ENCODE data around the gene PSMA7.

Gene PSMA7

DNA sequence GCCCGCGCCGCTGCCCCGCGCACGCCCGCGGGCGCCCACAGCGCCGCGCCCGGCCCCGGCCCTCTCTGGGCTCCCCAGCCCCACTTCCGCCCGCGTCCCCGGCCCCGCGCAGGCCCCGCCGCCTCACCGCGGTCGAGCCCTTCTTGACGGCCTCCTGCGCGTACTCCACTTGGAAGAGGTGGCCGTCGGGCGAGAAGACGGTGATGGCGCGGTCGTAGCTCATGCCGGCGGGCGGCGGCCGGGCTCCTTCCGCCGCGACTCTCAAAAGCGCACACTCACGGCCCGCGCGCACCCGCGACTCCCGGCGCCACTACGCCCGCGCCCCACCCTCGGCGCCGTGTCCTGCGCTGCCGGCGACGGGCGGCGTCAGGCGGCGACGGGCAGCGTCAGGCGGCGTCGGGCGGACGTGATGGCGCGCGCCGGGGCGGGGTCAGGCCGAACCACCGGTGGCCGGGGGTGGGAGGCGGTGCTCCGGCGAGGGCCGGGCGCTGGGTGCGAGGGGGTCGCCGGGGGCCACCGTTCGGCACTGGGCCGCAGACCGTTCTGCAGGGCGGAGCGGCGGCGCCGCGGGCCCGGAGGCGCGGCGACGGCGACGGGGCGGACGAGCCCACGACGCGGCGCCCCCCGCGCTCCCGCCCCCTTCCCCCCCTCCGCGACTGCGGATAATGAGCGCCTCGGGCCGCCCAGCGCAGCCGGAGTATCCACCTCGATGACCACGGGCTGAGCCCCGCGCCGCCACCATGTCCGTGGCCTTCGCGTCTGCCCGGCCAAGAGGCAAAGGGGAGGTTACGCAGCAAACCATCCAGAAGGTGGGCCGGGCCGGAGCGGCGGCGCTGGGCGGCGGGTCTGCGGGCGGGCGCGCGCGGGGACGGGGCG is at the start of gene PSMA7, which contains the start of gene SS18L1:
Gene PSMA7 (minus strand): TSS at position 314 of the 876 bp plus-strand sequence. CDS start 91 bp downstream, at position 223.
Gene SS18L1 (plus strand): TSS at position 689 of the 876 bp plus-strand sequence. CDS start 52 bp downstream, at position 741.
- DNase-seq, result peak; percentile 89

DNA sequence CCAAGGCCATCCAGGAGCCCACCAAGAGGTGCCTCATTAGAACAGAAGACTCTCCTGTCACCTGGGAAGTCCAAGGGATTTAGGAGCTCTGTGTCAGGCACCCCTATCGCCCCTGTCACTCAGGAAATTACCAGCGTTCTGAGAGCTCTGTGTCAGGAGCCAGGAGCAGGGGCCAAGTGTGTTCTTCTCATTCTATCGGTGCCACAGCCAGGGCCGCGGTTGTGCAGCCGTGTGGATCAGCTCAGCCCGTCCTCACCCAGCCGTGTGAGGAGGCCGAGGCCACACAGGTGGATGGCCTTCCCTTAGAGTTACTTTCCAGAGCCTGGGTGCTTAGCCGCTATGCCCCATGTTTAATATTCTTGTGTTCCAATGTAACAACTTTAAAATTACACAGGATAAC is 49.4 kb upstream of the PSMA7 start:
- DNase-seq, result no peak

GRCh38 chr20:62191781-62192559 is 48.8 kb upstream of the PSMA7 start:
- no peak for DNase-seq

GRCh38 chr20:62190639-62191411 is 47.6 kb upstream of the PSMA7 start:
- DNase-seq, result no peak

GRCh38 chr20:62186887-62187866 is 44.0 kb upstream of the PSMA7 start:
- no peak for DNase-seq

- no peak for DNase-seq
Measured at GRCh38 chr20:62186096-62186426, 42.9 kb upstream of the PSMA7 start.

DNA sequence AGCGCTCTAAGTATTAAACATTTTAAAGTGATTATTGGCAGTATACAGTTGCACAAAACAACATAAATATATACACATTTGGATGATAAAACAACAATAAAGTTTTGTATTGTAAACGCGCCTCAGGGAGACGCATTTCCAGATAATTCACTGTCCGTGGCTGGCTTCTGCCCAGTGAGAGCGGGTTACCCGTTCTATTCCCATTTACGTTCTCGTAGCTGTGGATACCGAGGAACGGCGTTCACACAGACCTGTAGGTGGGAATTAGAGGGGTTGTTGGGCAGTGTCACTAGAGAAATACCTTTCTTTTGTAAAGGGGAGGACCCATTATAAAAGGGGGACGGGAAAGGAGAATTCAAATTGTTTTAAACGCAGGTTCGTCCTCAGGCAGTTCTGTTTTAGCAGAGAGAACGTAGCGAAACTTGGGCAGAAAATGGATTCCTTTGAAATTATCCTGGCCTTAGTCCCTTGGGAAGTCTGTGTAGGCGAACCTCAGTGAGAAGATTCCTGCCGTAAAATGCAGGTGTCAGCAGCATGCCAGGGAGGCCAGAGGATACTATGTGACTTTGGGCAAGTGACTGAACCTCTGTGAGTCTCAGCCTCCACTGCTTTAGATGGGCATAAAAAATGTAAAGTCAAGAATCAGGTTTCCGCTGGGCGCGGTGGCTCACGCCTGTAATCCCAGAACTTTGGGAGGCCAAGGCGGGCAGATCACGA is 40.4 kb upstream of the PSMA7 start:
- DNase-seq, result peak; percentile 3

DNA sequence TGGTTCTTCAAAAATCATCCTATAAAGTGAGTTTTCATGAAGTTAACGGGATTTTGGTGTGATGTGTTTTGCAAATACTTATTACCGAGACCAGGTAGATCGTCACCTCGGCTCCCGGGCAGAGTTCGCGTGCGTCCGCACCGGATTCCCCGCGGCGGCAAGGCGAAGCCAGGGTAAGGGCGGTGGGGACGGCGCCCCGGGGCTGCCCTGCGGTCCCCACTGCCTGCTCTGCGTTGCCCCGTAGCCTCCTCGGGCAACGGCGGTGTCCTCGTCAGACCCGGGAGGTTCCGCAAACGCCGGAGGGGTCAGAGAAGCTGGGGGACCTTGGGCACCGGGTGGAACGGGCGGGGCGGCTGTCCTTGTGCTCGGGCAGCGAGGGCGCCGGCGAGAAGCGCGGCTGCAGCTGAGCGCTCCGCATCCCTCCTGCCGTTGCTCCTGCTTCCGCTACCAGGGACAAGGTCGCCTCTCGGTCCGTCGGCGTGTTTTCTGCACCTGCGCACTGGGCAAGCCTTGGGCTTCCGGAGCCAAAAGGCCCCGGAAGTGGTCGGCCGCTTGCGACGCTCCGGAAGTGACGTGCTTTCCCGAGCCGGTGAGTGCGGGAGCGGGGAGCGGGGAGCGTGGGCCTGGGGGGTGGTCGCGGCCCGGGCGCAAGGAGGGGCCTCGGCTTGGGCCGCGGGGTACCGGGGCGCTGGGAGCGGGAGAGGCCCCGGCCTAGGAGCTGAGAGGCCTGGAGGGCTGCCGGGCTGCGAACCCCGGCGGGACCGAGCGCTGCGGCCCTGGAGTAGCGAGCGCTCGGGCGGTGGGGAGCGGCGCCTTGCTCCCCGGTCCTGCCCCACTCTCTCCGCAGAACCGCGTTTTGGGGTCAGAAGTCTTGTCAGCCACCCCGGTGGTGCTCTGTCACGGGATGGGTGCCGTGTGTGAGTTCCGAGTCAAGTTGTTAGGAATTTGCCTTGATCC is 39.6 kb upstream of the PSMA7 start, which contains the start of gene MTG2:
Gene MTG2 (plus strand): TSS at position 560 of the 957 bp plus-strand sequence. CDS start 10,393 bp downstream, outside the sequence.
- peak; percentile 95 for DNase-seq

GRCh38 chr20:62181808-62182207 is 38.6 kb upstream of the PSMA7 start:
- DNase-seq, result no peak

DNA sequence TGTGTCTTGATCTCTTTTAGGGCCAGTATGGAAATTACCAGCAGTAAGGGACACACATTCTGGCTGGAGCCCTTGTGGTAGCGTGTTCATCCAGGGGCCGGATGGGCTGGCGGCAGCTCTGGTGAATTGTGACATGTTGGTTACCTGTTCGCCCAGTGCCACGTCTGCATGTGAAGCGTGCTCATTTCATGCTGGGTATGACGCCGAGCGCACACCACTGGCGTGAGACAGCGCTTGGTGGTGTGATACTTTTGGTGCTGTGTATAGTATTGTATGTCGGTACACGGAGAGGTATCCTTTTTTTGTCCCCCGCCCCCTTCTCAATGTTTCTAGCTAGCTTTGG is 35.9 kb upstream of the PSMA7 start:
- DNase-seq, result no peak

DNA sequence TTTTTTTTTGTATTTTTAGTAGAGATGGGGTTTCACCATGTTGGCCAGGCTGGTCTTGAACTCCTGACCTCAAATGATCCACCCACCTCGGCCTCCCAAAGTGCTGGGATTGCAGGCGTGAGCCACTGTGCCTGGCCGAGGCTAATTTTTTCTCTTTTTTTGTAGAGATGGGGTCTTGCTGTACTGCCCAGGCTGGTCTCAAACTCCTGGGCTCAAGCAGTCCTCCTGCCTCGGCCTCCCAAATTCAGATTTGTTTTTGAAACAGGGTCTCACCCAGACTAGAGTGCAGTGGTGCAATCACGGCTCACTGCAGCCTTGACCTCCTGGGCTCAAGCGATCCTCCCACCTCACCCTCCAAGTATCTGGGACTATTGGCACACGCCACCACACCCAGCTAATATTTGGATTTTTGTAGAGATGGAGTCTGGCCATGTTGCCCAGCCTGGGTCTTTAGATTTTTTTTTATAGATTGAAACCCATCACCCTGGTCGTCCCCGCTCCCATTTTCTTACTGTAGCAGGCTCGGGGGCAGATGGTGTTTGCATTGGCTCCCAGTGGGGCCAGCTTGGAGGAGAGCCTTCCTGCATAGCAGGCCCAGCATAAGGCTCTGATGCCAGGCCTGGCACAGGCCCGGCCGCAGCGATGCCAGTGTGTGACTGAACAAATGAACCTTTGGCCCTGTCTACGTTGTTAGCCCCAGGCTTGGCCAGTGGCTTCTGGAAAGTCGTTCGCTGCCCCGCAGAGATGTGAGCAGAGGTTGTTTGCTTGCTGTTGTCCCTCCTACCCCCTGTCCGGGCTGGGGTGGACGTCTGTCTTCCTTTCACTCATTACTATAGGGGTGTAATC is 35.3 kb upstream of the PSMA7 start:
- no peak for DNase-seq

- no peak for DNase-seq
Measured at GRCh38 chr20:62177307-62177706, 34.1 kb upstream of the PSMA7 start.

DNA sequence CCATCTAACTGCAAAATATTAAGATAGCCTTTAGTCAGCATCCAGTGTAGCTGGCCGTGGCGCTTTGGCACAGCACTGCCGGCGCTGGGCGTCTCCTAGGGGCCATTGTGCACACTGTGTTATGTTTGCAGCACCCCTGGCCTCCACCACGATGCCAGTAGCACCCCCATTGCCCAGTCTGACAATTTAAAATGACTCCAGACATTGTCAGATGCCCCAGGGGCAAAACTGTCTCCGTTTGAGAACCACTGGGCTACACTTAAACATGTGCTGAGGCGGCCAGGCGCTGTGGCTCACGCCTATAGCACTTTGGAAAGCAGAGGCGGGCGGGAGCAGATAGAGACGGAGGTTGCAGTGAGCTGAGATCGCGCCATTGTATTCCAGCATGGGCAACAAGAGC is 33.7 kb upstream of the PSMA7 start:
- DNase-seq, result no peak

DNA sequence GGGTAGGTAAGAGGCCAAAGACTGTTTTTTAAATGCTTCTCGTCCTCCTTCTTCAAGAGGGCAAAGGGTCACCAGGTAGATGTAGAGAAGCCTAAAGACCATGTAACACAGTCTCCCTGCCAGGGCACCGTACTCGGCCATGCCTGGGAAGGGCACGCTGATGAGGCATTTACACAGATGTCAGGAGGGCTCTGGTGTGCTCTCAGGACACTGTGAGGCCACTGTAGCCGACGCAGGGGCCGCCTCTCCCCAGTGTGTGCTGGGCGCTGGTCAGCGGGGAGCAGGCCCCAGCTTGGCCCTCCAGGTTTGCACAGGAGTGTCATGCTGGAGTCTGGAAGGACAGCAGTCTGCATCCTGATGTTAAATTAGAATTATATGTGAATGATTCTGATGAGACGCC is 32.5 kb upstream of the PSMA7 start:
- DNase-seq, result no peak

GRCh38 chr20:62174870-62175624 is 31.9 kb upstream of the PSMA7 start:
- DNase-seq, result no peak

GRCh38 chr20:62174021-62174804 is 31.0 kb upstream of the PSMA7 start:
- no peak for DNase-seq

- no peak for DNase-seq
Measured at GRCh38 chr20:62172666-62173065, 29.5 kb upstream of the PSMA7 start.

Data from CD4-positive, alpha-beta T cell treated with Interleukin-12 subunit alpha and Interleukin-12 subunit beta, for 1 hour (primary cell).